Aortic smooth muscle cell (primary cell): ENCODE data around the gene CCDC24. TPM values are rescaled to one million over a fixed set of nuclear protein-coding genes. Genes with fewer than 3 reads are reported as not detected.

ENCODE experiments used
- total RNA-seq: library from RNA; depleted of rRNA; stranded (reverse); fragments of >200 nt; gene quantifications from 2 replicates; pipeline ENCODE4 v1.2.3, GENCODE V29; 2014

The CCDC24 gene
- total RNA-seq: 4.0 and 4.8 TPM in 2 replicates

DNA sequence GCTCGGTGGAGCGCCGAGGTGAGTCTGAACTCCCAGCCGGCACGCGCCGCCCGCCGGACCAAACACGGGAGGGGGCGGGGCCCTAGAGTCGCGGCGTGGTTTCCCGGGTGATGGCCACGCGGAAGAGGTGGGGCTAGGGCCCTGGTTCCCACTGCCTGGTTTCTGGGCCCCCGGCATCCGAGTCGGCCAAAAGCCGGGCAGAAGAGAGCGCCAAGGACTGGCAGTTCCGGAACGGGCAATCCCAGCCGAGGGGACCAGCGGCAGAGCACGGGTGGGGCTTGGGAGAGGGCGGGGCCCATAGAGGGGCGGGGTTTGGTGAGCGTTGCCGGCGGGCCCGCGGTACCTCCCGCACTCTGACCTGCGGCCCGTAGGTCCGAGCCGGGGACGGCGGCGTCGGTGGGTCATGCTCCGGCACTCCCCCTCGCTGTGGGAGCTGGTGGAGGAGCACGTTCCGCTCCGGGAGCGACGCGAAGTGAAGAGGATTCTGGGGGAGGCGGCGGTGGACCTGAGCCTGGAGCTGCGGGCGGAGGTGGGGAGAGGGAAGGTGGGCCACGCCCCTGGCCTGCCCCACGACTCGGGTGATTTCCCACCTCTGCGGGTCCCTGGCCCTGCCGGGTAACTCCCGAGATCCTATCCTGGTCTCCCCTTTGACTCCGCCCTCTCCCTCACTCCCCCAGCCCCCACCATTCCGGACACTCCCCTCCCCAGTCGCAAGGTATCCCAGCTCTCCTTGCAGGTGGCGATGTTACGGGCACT, at the start of gene CCDC24:
CCDC24 (plus strand) TSS at position 124 of the 756 bp plus-strand sequence; CDS start at position 404, 280 bp downstream.

DNA sequence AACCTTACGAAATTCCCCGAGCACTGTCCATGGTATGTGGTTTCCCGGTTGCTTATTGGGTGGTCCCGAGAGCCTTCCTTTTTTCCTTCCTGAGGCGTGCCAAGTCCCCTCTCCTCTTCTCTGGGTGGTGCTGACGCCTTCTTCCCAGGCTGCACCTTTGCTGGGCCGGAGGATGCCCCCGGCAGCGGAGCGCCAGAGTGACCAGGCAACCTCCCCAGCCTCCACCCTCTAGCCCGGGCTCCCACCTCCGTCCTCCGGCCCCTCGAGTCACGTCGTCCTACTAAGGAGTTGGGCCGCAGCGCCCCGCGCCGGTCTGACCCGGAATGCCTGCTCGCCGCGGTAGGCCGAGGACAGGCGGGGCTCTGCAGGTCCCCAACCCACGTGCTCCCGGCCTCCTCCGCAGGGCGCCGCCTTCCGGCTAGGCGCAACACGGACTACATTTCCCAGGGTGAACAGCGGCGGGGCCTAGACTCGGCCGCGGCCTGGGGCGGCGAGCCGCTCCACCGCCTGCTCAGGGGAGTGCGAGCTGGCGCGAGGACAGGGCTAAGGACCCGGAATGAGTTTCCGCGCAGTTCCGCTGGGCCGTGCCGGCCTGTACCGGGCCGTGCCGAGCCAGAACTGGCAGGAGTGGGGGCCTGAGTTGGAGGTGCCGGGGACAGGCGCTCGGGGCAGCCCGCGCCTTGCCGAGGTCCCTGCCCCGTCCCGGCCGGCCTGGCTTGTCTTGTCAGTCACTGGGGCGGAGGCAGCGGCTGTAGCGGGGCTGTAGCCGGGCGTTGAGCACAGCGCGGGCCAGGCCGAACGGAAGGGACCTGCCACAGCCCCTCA, 45.0 kb upstream of the CCDC24 start, which contains the start of gene IPO13:
IPO13 (plus strand) TSS at position 715 of the 825 bp plus-strand sequence. CDS start 651 bp downstream, outside the sequence.

DNA sequence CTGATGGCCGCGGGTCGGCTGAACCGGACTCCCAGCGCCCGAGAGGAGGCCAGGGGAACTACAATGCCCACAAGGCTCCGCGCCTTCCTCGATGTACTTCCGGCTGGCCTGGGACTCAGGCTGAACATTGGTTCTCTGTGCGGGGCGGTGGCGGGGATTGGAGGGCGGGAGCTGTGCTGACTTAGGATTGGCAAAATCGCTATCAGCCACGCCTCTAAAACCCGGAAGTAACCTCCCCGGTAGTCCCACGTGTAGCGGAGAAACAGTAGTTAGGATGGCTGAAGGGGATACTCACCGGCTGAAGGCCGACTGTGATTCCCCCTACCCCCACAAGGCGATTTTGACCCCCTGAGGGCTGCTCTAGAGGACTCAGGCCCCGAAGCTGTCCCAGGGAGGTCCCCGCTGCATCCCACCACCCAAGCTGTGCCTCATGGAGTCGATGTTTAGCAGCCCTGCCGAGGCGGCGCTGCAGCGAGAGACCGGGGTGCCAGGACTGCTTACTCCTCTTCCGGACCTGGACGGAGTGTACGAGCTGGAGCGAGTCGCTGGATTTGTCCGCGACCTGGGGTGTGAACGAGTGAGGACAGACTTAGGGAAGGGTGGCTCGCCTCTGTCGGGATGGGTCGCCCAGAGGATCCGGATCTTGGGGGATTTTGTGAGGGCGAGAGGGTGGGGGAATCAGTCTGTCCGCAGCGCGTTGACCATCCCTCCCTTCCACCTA, 21.5 kb upstream of the CCDC24 start, which contains the start of gene DPH2:
DPH2 (plus strand) TSS at position 265 of the 721 bp plus-strand sequence; CDS start at position 431, 166 bp downstream.

DNA sequence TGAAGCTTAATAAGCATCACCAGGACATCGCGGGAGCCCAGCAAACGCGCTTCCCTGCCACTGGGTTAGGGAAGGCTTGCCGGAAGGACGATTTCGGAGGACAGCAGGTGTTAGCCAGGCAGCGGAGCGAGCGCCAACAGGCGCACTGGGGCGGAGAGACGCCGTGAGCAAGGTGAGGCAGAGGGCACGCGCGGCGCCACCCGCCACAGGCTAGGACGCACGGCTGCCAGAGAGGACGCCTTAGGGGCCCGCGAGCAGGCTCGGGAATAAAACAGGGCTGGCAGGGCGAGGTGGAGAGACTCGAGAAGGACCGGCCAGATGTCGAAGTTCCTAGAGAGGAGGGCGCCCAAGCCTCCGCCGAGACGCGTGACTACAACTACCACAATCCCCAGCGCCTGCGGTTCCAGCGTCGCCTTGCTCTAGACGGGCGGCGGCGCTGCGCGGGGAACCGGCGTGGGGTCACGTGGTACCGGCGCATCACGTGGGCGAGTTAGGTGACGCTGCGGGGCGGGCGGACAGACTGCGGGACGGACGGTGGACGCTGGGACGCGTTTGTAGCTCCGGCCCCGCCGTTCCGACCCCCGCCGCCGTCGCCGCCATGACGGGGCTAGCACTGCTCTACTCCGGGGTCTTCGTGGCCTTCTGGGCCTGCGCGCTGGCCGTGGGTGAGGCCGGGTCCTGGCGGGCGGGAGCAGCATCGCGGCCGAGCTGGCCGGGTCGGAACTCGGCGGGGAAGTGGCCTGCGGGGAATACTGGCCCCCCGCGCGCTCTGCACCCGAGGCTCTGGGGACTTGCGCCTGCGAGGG, 16.8 kb upstream of the CCDC24 start, which contains the start of gene ATP6V0B:
ATP6V0B (plus strand) TSS at position 518 of the 806 bp plus-strand sequence; CDS start at position 599, 81 bp downstream.

DNA sequence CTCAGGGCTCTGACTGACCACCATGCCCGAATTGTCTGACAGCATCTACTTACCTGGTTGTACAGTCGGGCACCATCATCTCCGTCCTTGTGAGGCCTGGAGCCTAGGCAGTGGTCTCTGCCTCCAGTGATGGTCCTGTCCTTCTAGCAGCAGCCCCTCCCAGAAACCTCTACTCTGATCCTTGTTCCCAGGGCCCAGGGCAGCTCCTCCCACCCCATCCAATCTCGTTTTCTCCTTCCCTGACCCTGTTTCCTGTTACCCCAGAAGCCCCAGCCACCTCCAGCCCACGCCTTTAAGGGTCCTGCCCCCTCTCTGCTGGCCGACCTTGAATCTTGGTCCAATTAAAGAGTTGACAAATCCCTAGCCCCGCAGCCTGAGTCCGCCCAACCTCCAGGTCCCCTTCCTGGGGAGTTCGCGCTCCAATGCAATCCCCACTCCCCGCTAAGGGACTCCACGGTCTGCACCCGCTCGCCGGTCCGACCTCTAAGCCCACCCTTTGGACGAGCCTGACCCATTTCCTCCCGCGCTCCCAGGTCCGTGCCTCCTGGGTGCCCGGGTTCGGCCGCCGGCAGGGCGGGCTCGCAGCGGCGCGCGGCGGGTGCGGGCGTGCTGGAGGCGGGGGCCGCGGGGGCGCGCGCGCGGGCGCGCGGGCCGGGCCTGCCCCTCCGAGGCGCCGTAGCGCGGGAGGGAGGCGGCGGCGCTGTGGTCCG, 12.7 kb upstream of the CCDC24 start, which contains the start of gene B4GALT2:
B4GALT2 (plus strand) TSS at position 660 of the 710 bp plus-strand sequence. CDS start 1,951 bp downstream, outside the sequence.

DNA sequence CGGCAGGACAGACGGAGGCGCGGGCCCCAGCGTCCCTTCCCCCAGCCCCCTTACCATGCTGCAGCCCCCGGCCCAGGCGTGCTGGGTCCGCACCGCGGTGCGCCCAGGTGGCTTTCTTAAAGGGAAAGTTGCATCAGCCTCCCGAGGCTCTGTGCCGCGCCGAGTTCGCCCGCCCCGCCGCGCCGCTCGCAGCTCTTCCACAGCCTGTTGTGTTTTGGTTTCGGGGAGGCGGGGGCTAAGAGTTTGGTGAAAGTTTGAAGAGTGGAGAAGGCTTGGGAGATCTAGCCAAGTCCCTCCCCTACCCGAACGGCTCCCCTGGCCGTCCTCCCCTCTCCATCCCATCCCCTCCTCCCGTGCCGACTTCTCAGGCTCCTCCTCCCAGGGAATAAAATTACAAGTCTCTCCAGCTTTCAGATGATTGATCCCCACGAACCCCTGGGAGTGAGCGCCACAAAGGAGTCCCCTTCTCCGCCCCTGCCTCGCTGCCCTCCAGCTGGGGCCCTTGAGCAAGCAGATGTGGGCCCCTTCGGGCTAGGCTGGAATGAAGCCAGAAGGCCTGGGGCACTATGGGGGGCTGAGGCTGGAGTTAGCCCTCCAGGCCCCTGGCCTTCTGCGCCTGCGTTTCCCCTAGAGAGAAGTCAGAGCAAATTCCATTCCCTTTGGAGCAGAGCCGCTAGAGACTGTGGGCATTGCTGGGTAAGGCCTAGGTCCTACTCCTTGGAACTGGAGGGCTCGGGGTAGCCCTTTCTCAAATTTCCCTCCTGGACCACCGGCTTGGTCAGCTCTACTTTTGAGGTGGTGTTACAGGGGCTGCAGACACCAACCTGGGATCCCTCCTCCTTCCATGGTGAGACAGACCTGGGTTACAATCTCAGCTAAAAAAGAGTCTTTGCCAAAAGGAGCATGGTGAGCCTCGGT, 40.1 kb downstream of the CCDC24 start, which contains the start of gene SLC6A9:
SLC6A9 (minus strand) TSS at position 211 of the 918 bp plus-strand sequence. CDS start 7,185 bp downstream, outside the sequence.

Other genes with a start within 250 kb of the CCDC24 start
- under 0.01 and 0.25 TPM in 2 replicates for gene ARTN, start 57.8 kb upstream of the CCDC24 start, total RNA-seq
- 17.2 and 18.4 TPM in 2 replicates for gene IPO13, start 44.6 kb upstream of the CCDC24 start, total RNA-seq
- gene DPH2, start 21.6 kb upstream of the CCDC24 start, total RNA-seq: 10.6 and 12.6 TPM in 2 replicates
- gene ATP6V0B, start 16.6 kb upstream of the CCDC24 start, total RNA-seq: 115 and 150 TPM in 2 replicates
- gene B4GALT2, start 12.4 kb upstream of the CCDC24 start, total RNA-seq: 70.5 and 72.9 TPM in 2 replicates
- gene SLC6A9, start 39.9 kb downstream of the CCDC24 start, total RNA-seq: 5.1 and 5.3 TPM in 2 replicates
- gene KLF17, start 127.2 kb downstream of the CCDC24 start, total RNA-seq: 0.06 and 0.26 TPM in 2 replicates
- not detected in 2 replicates for gene KLF18, start 150.0 kb downstream of the CCDC24 start, total RNA-seq
- 17.7 and 22.1 TPM in 2 replicates for gene DMAP1, start 221.9 kb downstream of the CCDC24 start, total RNA-seq